Testis (tissue), 3 donors: Measurements from ENCODE around the gene CXCL5. TPM values are rescaled to one million over a fixed set of nuclear protein-coding genes. Genes with fewer than 3 reads are reported as not detected.

Source experiments
- DNase-seq: peaks from one replicate; pipeline ENCODE4 v3.0.0-alpha.2; 2019
- H3K27ac ChIP-seq, 2 donors: fragments of 200-600 bp; sonication (generic); one replicate each; pipeline ENCODE4 v1.5.1; 2019
- H3K27me3 ChIP-seq: fragments of 200-600 bp; sonication (generic); one replicate; pipeline ENCODE4 v1.5.1; 2019
- H3K36me3 ChIP-seq: fragments of 200-600 bp; sonication (generic); one replicate; pipeline ENCODE4 v1.5.1; 2017; ENCODE audit warnings: low read depth; ENCODE audit errors: missing control alignments
- H3K4me1 ChIP-seq: fragments of 200-600 bp; sonication (generic); one replicate; pipeline ENCODE4 v1.5.1; 2019
- H3K4me3 ChIP-seq, 2 donors: fragments of 200-600 bp; sonication (generic); one replicate each; pipeline ENCODE4 v1.5.1; 2017 to 2019
- H3K9me3 ChIP-seq: fragments of 200-600 bp; sonication (generic); one replicate; pipeline ENCODE4 v1.5.1; 2017
- CTCF ChIP-seq, 3 experiments: fragments of 450-650 bp in 2 of 3; fragments of 200-600 bp in 1 of 3; sonication (generic) in 1 of 3; IDR thresholded peaks; one replicate each; pipeline ENCODE4 v1.5.1; 2016 to 2019; ENCODE audit warnings: antibody characterized with exemption in 3 of 3, mild to moderate bottlenecking in 2 of 3, moderate library complexity in 1 of 3
- POLR2A ChIP-seq: fragments of 450-650 bp; IDR thresholded peaks from one replicate; pipeline ENCODE4 v1.6.1; 2017; ENCODE audit warnings: antibody characterized with exemption, mild to moderate bottlenecking, moderate library complexity
- whole genome bisulfite sequencing, 2 donors: methylation state at CpG; one replicate each; pipeline ENCODE4 v1.1.5; 2018; 5-methylcytosine and 5-hydroxymethylcytosine counted together
- intact Hi-C: fragments of 100-400 bp; cut with DNase I; formaldehyde crosslinking; loops from one replicate; pipeline ENCODE4 v1.15.1; 2023; ENCODE audit warnings: low total_unique reads
- polyA plus RNA-seq: library from polyadenylated mRNA; stranded (reverse); fragments of 350-450 nt; fragmentation: Illumina TruSeq; extraction: RNeasy Lipid Tissue Mini Kit (QIAGEN cat#74804); gene quantifications from one replicate; pipeline ENCODE4 v1.2.3, GENCODE V29; 2014; ENCODE audit warnings: low read depth, low replicate concordance; ENCODE audit not compliant: insufficient read depth
- total RNA-seq, 2 donors: library from RNA; depleted of rRNA; stranded (reverse); fragments of >200 nt; gene quantifications; one replicate each; pipeline ENCODE4 v1.2.3, GENCODE V29; 2016

The CXCL5 gene
- total and polyA plus RNA-seq, 3 donors from 2014 or later = 0.16 to 0.55 (median 0.37) TPM

- H3K4me3 ChIP-seq = no peak overlapping the region
- no peak overlapping the region for H3K27ac ChIP-seq
- intact Hi-C loops = no loop called here
- no peaks in the 10 kb centered on the region for H3K9me3 ChIP-seq
- H3K27me3 ChIP-seq = no peaks in the 10 kb centered on the region
- WGBS, 2 donors = 88 to 90% methylated on average over 9 of the region's 9 CpGs
- H3K4me1 ChIP-seq = no peaks in the 10 kb centered on the region
- no peak for TF ChIP-seq CTCF (IDR thresholded peaks at IDR 0.05)
- no peak for TF ChIP-seq POLR2A
- no peak for DNase-seq
- no peaks in the 10 kb centered on the region for H3K36me3 ChIP-seq
These were observed 7.3 kb downstream of the CXCL5 start for GRCh38 chr4:73990988-73991741.

- TF ChIP-seq CTCF (IDR thresholded peaks at IDR 0.05) (no peak), POLR2A (no peak)
- no peak for DNase-seq
- no peak overlapping the region for H3K4me3 ChIP-seq
- WGBS, 2 donors = 87 to 88% methylated on average over 5 of the region's 5 CpGs
- no peaks in the 10 kb centered on the region for H3K36me3 ChIP-seq
- no peaks in the 10 kb centered on the region for H3K9me3 ChIP-seq
- no peaks in the 10 kb centered on the region for H3K27me3 ChIP-seq
- H3K27ac ChIP-seq = no peak overlapping the region
- intact Hi-C loops = no loop called here
- no peaks in the 10 kb centered on the region for H3K4me1 ChIP-seq
These were observed 8.5 kb downstream of the CXCL5 start for GRCh38 chr4:73989928-73990327.

GRCh38 chr4:73989031-73989430 is 9.4 kb downstream of the CXCL5 start:
- Histone ChIP-seq H3K4me1 (no peaks in the 10 kb centered on the region), H3K27ac (no peak overlapping the region), H3K4me3 (no peak overlapping the region), H3K9me3 (no peaks in the 10 kb centered on the region), H3K27me3 (no peaks in the 10 kb centered on the region), H3K36me3 (no peaks in the 10 kb centered on the region)
- WGBS, 2 donors = 76 to 81% methylated on average over 3 of the region's 3 CpGs
- TF ChIP-seq CTCF (IDR thresholded peaks at IDR 0.05) (no peak), POLR2A (no peak)
- no peak for DNase-seq
- intact Hi-C loops = no loop called here

- no peaks in the 10 kb centered on the region for H3K36me3 ChIP-seq
- intact Hi-C loops = no loop called here
- WGBS, 2 donors = 85 to 86% methylated on average over 2 of the region's 2 CpGs
These were observed 10.4 kb downstream of the CXCL5 start, which contains the start of gene PPBP for GRCh38 chr4:73988061-73988460. Gene PPBP (minus strand): TSS chr4:73988190. CDS start chr4:73988103, 87 bp downstream.

More at GRCh38 chr4:73988061-73988460, 10.4 kb downstream of the CXCL5 start, which contains the start of gene PPBP:
- TF ChIP-seq POLR2A = no peak
- TF ChIP-seq CTCF (IDR thresholded peaks at IDR 0.05) = no peak
- Histone ChIP-seq H3K4me3 (no peak within 1 kb of the TSS), H3K4me1 (no peaks in the 10 kb centered on the region), H3K27ac (no peak within 1 kb of the TSS), H3K27me3 (no peaks in the 10 kb centered on the region), H3K9me3 (no peaks in the 10 kb centered on the region)
- DNase-seq = no peak
